Measurements from ENCODE around the gene RDH12.

DNA sequence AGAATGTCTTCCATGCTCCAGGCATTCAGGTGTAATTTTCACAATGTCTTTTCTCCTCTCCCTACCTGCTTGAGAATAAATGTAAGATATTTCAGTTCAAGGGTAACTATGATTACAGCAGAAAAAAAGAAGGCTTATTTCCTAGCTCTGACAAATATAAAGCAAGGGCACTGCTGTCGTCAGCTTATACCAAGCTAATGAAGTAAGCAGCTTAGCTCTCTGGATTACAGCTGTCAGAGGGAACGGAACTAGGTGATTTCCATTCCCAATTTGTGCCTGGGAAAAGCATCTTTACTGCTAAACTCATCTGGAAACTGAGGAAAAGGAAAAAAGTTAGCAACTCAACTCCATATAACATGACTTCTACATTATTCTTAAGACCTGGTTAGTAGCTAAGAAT is 58.2 kb downstream of the RDH12 start:
- TF ChIP-seq CTCF (IDR thresholded peaks at IDR 0.05; ENCODE audit: low read length) (no peak), EZH2 (IDR thresholded peaks at IDR 0.05; ENCODE audit: borderline replicate concordance, low read length) (no peak)

All from OCI-LY1 (cell line).